HG03066 (cell line): Measurements from ENCODE around the gene KDM1A.

Experiments used
- ATAC-seq: cut with Tn5 transposase; IDR thresholded peaks from one replicate; pipeline ENCODE4 v1.9.1; 2021; ENCODE audit warnings: low read depth; ENCODE audit not compliant: unreplicated experiment

Gene KDM1A

DNA sequence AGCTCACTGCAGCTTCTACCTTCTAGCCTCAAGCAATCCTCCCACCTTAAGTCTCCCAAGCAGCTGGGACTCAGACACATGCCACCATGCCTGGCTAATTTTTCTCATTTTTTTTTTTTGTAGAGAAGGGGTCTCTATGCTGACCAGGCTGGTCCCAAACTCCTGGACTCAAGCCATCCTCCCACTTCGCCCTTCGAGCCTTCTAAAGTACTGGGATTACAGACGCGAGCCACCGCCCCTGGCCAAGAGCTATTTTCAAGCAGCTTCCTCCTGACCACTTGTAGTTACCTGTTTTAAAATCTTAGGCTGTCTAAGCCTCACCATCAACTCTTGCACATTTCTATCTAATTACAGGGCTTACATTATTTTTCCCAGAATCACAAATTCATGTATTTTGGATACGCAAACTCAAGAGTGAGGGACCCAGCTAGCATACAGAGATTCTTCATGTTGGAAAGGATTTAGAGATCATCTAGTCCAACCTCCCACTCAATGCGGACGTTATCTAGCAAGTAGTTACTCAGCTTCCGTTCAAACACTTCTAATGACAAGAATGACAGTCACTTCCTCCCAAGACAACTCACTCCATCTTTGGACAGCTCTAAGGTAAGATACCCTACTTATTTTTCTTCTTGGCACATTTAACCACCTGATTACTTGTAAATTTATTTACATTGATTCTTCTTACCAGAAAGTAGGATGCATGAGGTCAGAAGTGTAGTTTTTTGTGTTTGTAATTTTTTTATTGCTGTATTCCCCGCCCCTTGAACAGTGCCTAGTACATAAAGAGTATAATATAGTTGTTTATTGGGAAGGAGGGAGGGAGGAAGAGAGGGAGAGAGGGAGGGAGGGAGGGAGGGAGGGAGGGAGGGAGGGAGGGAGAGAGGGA lies 84.0 kb downstream of the KDM1A start:
- ATAC-seq: no peak

DNA sequence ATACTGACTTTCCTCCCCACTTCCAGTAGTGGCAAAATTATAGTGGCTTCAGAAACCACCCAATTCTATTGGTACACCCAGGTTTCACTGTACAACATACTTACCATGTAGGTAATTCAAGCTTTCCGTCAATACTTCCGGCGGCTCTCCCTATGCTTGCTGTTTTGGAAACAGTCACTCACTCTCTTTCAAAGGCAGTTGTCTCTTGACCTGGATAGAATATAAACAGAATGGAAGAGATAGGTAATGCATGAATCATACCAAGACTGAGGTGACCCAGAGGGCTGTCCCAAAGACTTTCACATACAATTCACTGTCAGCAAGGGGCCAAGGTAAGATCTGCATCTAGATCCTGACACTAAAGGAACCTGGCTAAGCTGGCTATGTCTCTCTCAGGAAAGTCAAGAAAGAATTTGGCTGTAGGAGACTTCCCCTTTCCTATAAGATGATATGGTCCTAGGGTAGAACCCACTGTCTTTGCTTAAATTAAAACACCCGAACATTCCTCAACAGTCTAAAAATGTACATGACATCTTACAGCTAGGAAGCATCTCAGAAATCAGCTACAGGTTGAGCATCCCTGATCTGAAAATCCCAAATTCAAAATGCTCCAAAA lies 89.8 kb downstream of the KDM1A start:
- no peak for ATAC-seq

DNA sequence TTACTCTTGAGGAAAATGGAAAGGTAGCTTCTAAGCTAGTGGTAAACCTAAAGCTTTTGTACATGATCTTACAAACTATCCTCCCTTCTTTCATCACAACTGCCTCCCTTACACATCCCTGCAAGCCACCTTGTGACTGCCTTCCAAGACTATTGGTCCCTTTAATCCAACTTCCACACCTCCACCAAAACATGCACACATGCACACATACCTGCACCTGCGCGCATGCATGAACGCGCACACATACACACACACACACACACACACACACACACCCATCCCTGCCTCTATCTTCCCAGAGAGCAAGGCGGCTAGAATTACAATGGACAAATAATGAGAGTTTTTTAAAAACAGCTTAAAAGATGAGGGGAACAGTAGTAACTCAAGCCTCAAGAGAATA lies 91.1 kb downstream of the KDM1A start:
- ATAC-seq: no peak

DNA sequence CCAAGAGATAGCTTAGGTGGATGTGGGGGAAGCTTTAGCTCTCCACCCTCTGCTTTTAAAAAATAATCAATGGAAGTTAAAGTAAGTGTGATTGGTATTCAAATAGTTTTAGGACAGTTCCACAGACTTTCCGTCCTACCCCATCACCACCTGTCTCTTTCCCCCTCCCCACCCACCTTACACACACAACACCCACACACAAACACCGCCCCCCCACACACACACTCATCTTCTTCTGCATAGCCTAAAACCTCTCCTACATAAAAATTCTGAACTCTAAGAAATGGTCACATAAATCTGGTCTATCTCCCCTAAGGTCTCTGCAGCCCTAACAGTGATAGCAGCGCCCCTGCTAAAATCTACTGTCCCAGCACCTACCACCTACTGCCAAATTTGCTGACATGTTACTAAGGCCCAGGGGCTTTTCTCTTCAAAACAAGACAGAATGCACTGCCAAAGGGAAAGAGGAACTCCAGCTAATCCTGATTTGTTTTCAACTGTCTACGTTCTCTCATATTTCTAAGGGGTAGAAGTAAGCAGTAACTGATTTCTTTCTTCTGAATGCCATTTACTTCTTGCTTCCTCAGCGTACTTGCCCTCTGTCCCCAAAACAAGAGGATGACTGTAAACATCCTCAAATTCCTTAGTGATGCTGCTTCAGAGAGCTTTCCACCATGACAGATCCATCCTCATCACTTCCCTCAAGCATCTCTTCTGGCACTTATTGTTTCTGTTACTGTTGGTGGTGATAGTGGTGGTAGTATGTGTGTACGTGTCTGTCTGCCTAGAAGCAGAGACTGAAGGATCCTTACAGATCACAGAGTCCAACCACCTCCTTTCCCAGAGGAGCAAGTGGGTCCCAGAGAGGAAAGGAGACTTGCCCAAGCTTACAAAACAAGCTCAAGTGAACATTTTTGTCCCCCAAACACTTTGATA lies 92.6 kb downstream of the KDM1A start:
- ATAC-seq: no peak

DNA sequence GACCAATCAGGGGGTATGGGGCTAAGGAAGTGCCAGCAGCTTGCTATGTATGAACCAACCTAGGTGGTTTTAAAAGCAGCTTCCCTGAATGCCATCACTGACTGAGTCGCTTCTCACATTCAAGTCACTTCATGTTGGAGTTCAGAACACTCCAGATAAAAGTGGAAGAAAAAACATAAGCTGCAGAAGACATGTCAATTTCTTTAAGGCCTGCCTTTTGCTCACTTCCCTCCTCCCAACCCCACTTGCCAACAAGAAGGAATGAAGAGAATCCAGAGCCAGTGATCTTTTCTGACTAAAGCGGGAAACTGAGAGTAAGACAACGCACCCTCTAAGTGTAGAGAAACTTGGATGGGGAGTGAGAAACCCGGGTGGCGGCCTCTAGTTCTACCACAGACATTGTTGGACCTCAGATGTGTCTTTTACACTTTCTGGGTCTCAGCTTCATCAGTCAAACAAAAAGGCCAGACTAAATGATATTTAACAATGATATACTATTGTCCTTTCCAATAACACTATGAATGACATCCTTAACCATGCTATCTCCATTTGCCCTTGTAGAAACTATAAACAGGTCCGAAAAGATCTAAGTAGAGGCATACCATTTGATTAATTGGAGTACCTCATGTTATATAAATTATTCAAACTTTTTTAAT lies 95.3 kb downstream of the KDM1A start:
- ATAC-seq: no peak

DNA sequence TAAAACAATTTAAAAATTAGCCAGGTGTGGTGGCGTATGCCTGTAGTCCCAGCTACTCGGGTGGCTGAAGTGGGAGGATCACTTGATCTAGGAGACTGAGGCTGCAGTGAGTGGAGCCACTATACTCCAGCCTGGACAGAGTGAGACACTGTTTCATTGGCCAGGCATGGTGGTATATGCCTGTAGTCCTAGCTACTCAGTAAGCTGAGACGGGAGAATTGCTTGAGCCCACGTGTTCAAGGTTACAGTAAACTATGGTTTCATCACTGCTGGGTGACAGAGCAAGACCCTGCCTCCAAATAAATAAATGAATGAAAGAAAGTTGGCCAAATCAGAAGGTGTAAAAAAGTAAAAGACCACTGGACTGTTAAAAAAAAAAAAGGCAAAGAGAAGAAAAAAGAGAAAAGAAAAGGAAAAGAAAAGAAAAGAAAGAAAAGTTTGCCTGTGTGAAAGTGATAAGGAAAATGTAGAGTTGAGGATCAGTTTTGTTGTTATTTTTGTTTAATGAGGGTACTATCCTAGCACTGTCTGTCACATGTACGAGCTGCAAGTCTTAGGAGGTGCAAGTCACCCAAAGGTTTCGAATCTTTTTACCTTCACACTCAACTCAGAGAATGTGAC lies 97.1 kb downstream of the KDM1A start:
- no peak for ATAC-seq

DNA sequence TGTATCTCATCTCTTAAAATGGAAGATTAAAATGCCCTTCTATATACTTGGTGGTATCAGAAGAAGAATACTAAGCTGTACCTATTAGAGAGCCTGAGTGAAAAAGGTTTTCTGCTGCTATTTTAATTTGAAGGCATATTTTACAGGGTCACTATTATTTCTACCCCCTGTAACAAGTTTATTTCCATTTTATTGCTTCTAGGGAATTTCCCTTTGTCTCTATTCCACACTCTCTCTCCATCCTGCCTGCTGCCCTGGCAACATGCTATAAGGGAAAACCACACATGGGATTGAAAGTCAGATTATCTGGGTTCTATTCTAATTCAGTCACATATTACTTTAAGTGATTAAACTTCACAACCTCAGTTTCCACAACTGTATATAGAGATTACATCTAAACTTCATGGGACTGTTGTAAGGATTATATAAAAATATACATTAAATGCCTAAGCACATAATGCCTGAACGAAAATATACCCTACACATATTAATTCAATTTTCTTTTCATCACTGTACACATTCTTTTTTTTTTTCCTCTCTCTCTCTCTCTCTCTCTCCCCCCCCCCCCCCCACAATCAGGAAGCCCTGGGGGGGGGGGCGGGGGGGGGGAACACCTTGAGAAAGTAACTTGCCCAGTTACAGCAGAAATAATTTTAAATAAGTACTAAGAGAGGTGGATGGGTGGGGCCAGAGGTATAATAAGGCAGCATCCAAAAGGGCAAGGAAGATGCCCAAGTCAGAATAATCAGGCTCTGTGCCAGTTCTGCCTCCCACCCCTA lies 97.8 kb downstream of the KDM1A start:
- ATAC-seq: no peak

DNA sequence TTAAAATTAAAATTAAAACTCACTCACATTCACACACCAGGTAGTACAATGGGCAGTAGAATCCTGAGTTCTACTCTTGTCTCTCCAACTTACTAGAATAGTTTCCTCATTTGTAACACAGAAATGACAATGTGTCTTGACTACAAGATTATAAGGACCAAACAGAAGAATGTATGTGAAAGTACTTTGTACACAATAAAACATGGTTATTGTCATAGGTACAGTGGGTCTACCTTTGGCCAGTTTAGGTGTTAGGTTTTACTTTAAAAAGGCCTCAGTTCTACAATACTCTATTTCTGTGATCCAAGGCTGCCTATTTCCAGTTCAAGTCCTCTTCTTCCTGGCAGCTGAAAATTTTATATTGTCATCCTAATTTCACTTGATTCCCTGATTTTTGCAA lies 99.1 kb downstream of the KDM1A start:
- ATAC-seq: no peak

DNA sequence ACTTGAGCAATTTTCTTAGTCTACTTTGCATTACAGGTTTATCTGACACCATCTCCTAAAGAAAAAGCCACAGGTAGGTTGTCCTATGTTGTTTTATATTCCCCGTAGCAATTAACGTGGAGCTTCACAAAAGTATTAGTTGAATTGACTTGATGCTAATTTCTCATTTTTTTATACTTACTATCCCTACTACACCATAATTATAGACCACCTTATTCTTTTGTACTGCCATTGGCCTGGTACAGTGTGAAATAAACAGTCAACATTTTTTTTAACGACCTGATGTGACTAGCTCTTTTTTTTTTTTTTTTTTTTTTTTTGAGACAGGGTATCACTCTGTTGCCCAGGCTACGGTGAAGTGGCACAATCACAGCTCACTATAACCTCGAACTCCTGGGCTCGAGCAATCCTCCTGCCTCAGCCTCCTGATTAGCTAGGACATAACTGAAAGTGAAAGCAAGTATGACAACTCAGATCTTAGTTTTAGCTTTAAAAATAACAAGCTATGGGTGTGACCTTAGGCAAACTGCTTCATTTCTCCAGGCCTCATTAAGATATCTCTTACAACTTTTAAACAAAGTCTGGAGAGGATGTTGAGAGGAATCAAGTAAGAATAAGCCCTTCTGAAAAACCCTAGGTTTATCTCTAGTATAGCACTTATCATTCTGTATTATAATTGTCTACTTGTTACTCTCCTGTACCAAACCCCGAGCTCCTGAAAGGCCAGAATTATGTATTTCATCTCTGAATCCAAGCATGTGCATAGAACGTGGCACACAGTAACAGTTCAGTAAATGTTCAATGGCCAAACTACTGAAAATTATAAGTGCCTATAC lies 99.9 kb downstream of the KDM1A start:
- ATAC-seq: no peak

DNA sequence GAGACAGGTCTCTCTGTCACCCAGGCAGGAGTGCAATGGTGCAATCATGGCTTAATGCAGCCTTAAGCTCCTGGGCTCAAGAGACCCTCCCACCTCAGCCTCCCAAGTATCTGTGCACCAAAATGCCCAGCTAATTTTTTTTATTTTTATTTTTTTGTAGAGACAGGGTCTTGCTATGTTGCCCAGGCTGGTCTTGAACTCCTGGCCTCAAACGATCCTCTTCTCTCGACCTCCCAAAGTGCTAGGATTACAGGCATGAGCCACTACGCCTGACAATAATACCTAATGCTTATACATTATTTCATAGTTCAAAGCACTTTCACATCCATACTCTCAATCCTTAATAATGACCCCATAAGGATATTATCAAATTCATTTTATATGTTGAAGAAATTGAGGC lies 101.1 kb downstream of the KDM1A start:
- ATAC-seq: no peak

DNA sequence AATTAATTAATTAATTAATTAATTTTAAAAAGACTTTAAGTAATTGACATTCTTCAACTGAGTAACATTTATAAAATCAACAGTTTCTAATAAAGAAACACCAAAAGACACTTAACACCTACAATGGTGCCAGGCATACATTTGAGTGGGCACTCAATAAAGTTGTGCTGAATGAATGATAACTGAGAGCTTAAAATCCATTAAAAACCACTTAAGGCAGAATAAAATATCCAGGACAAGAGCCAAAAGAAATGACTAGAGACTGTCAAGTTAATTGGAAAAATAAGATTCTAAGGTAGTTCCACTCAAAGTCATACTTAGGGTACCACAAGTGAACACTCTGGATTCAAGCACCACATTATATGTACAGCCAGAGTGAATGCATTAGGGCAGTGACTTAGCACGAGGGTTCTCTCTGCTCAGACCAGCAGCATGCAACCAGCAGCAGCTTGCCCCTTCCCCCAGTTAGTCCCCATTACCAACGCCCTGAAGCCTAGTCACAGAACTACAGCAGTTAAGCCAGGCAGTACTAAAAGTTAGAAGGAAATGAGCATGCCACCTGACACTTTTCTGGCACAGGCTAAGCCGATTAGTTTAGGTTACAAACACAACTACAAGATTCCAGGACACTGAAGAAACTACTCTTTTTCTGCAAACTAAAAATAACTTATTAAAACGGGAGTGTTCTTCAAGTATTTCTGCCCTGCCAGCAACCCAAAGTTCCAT lies 102.9 kb downstream of the KDM1A start:
- no peak for ATAC-seq

DNA sequence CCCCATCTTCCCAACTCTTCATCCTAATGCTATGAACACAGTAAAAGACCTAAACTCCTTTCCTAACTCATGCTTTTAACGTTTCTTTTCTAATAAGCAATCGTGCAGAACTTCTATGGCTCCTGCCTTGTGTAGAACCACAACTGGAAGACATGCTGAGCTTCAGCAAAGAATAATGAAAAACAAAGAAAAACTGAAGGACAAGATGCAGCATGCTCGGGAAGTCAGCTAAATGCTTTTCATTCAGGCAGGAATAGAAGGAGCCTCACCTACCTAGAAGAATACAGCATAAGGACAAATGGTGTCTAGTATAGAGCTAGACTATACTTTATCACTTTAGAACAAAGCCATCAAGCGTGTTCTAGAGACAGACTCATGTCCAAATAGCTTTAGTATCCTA lies 103.5 kb downstream of the KDM1A start:
- ATAC-seq: no peak

DNA sequence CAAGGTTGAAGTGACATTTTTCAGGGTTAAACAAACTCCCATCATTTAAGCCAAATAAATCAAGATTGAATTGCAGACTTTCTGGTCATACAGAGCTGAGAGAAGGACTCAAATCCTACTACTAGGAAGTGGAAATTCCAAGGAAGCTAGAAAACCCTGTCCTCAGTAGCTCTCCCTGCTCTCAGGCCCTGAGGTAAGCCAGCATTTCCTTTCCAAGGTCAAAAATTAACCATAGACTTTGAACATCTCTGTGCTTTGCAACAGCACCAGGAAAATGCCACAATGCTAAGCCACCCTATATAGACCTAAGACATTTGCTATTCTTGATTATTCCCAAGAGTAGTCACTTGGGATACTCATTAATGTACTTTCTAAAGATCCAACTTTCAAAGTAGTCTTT lies 104.3 kb downstream of the KDM1A start:
- ATAC-seq: no peak

DNA sequence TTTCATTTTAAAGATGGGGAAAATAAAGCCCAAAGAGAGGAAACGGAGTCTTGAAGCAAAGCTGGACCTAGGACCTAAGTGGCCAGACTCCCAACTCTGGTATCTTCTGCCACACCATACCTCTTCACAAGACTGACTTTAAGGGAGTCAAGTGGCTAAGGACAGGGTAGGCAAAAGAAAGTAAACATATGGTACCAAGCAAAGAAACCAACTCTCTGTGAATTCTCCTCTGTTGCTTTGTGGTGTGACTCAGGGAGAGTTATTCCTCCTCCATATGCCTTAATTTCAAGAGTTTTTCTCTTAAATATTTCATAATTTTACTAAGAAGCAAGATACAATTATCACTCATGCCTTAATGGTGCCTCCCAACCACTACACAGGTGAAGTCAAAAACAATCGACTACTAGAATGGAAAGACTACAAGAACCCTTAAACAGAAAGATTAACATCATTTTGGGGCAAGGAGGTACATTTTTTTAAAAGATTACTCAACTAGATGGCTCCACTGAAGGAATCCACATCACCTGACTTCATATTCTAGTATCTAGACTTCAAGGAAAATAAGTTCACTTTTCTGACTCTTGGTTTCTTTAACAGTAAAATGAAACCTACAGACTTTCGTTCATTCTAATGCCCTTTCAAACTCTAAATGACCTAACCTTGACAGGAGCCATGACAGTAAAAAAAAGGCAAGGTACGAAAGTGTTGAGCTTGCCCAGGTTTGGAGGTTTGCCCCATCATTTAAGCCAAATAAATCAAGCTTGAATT lies 105.2 kb downstream of the KDM1A start:
- ATAC-seq: no peak

DNA sequence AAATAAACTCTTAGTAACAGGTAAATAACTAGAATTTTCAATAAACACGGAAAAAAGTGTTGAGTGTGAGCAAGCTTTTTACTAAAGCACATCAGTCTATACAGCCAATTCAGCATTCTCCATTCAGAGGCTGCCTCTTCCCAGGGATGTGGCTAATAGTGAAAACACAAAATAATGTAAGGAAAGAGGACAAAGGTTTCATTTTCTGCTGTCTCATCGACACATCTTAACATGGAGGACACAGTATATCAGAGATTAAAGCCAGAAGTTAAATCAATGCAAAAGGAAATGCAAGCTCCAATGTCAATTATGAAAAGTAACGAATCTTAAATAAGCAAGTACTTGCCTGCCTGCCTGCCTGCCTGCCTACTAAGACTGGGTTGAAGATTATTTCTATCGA lies 106.2 kb downstream of the KDM1A start:
- no peak for ATAC-seq

DNA sequence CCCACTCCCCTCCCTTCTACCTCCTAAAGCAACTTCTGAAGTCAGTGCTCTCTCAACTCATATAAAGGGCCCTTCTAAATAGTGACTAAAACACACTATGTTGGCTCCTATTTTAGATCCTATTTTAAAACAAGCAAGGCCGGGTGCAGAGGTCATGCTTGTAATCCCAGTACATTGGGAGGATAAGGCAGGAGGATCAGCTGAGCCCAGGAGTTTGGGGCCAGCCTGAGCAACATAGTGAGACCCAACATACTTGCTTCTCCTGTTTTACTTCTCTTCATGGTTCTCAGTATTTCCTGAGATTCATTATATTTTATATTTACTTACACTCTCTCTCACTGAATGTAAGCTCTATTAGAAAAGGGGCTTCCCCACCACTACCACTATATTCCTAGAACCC lies 106.9 kb downstream of the KDM1A start:
- no peak for ATAC-seq

DNA sequence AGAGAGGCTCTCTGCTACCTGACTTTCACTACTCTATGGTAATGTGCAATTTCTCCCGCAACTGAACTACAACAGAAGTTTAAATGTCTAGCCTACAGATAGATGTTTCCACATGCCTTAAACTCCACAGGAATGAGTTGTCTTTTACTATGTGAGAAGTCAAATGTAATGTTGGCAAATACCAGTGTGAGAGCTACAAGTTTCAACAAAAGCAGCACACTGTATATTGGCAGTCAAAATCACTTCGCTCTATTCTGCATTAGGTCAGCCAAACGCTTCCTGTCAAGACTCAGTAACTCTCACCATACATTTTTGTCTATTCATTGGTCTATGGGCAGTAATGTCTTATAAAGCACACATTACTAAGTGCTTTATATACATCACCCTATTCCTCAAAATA lies 107.5 kb downstream of the KDM1A start:
- ATAC-seq: no peak
